ENCODE results near the gene ABCC8.

Gene ABCC8

DNA sequence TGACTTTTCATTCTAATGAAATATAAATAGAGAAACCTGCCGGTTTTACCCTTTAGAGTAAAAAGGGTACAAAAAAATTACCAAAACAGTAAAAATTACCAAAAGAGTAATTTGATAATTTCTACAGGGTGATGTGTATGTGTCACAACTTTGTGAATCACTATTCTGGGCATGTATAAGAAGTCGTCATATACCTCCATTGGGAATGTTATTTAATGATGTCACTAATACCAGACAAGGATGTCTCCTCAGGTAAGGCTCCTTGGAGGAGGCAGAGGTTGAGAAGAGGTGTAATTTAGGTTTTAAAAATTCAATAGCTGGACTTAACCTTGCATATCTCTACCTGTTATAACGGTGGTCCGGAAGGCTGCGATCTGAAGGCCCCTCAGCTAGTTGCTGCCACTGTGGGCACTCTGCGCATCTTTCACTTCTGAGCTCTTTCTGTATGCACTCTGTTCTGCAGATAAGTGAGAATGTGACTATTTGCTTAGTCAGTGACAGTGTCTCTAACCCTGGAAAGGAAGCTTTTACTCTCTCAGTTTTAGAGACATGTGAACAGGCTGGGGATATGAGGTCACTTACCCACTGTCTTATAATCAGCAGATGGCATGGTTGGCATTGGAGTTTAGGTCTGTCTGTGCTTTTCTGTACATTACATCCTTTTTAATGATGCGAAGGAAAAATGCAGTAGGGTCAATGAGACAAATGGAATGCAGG, 126.0 kb downstream of the ABCC8 start:
- DNase-seq = no peak
- Histone ChIP-seq H3K27ac (ENCODE audit: insufficient read depth, low read length, poor library complexity, severe bottlenecking) (no peak overlapping the region), H3K27me3 (replicated peaks; ENCODE audit: control insufficient read depth, insufficient read depth, low read length, poor library complexity, severe bottlenecking) (no peaks in the 10 kb centered on the region), H3K36me3 (ENCODE audit: control insufficient read depth, insufficient read depth, low read length) (no peaks in the 10 kb centered on the region), H3K9me3 (ENCODE audit: control insufficient read depth, low read length) (no peaks in the 10 kb centered on the region), H3K4me1 (ENCODE audit: control insufficient read depth, insufficient read depth, low read length, poor library complexity, severe bottlenecking) (peaks cover 28% of the 10 kb centered on the region), H3K4me3 (ENCODE audit: insufficient read depth, low read depth, low read length, poor library complexity, severe bottlenecking) (no peak overlapping the region)

- no peak for DNase-seq
- Histone ChIP-seq H3K4me1 (ENCODE audit: control insufficient read depth, insufficient read depth, low read length, poor library complexity, severe bottlenecking) (peaks cover 10% of the 10 kb centered on the region), H3K36me3 (ENCODE audit: control insufficient read depth, insufficient read depth, low read length) (no peaks in the 10 kb centered on the region), H3K4me3 (ENCODE audit: insufficient read depth, low read depth, low read length, poor library complexity, severe bottlenecking) (no peak overlapping the region), H3K27ac (ENCODE audit: insufficient read depth, low read length, poor library complexity, severe bottlenecking) (no peak overlapping the region), H3K27me3 (replicated peaks; ENCODE audit: control insufficient read depth, insufficient read depth, low read length, poor library complexity, severe bottlenecking) (no peaks in the 10 kb centered on the region), H3K9me3 (ENCODE audit: control insufficient read depth, low read length) (no peaks in the 10 kb centered on the region)
Observed at GRCh38 chr11:17347676-17348075, 129.0 kb downstream of the ABCC8 start.

- Histone ChIP-seq H3K4me1 (ENCODE audit: control insufficient read depth, insufficient read depth, low read length, poor library complexity, severe bottlenecking) (no peaks in the 10 kb centered on the region), H3K9me3 (ENCODE audit: control insufficient read depth, low read length) (no peaks in the 10 kb centered on the region), H3K27ac (ENCODE audit: insufficient read depth, low read length, poor library complexity, severe bottlenecking) (no peak overlapping the region), H3K36me3 (ENCODE audit: control insufficient read depth, insufficient read depth, low read length) (no peaks in the 10 kb centered on the region), H3K4me3 (ENCODE audit: insufficient read depth, low read depth, low read length, poor library complexity, severe bottlenecking) (no peak overlapping the region), H3K27me3 (replicated peaks; ENCODE audit: control insufficient read depth, insufficient read depth, low read length, poor library complexity, severe bottlenecking) (no peaks in the 10 kb centered on the region)
- DNase-seq = no peak
Observed at GRCh38 chr11:17343907-17344306, 132.7 kb downstream of the ABCC8 start.

GRCh38 chr11:17343257-17343656, 133.4 kb downstream of the ABCC8 start:
- no peak overlapping the region for H3K27ac ChIP-seq (ENCODE audit: insufficient read depth, low read length, poor library complexity, severe bottlenecking)
- no peaks in the 10 kb centered on the region for H3K27me3 ChIP-seq (replicated peaks; ENCODE audit: control insufficient read depth, insufficient read depth, low read length, poor library complexity, severe bottlenecking)
- H3K4me3 ChIP-seq (ENCODE audit: insufficient read depth, low read depth, low read length, poor library complexity, severe bottlenecking) = no peak overlapping the region
- H3K9me3 ChIP-seq (ENCODE audit: control insufficient read depth, low read length) = no peaks in the 10 kb centered on the region
- no peaks in the 10 kb centered on the region for H3K4me1 ChIP-seq (ENCODE audit: control insufficient read depth, insufficient read depth, low read length, poor library complexity, severe bottlenecking)
- no peaks in the 10 kb centered on the region for H3K36me3 ChIP-seq (ENCODE audit: control insufficient read depth, insufficient read depth, low read length)
- no peak for DNase-seq
